Measurements from ENCODE around the gene NDUFS4.
"Not testable (repeated sequence)": the region's sequence is repeated elsewhere in the genome, so short reads cannot be mapped to it uniquely, and the experiment has no call there.

Gene NDUFS4

GRCh38 chr5:53560506-53561191 lies at the start of gene NDUFS4:
NDUFS4 (plus strand) TSS chr5:53560639; CDS start chr5:53560663, 24 bp downstream.
- DNase-seq = peak; percentile 87

DNA sequence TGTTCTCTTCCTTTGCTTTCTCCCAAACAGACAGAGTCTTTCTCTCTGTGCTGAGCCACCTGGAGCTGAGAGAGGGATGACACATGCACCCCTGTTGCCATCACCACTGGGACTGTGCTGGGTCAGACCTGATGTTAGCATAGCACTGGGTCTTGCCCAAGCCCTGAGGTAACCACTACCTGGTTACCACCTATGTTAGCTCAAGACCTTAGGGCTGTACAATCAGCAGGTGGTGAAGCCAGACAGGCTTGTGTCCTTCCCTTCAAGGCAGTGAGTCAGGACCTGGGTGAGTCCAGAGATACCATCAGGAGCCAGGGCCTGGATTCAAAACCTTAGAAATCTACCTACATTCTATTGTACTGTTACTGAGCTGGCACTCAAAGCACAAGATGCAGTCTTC lies 47.9 kb upstream of the NDUFS4 start:
- no peak for DNase-seq

- no peak for DNase-seq
Observed at GRCh38 chr5:53515988-53516387, 44.5 kb upstream of the NDUFS4 start.

GRCh38 chr5:53520813-53521212 lies 39.6 kb upstream of the NDUFS4 start:
- DNase-seq = no peak

GRCh38 chr5:53537711-53538110 lies 22.7 kb upstream of the NDUFS4 start:
- DNase-seq = no peak

DNA sequence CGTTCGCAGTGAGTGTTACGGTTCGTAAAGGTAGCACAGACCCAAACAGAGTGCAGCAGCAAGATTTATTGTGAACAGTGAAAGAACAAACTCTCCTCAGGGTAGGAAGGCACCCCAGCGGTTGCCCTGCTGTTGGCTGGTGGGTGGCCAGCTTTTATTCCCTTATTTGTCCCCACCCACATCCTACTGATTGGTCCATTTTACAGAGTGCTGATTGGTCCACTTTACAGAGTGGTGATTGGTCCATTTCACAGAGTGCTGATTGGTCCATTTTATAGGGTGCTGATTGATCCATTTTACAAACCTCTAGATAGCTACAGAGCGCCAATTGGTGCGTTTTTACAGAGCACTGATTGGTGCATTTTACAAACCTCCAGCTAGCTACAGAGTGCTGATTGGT lies 19.7 kb upstream of the NDUFS4 start:
- DNase-seq = not testable (repeated sequence)

GRCh38 chr5:53541859-53542258 lies 18.6 kb upstream of the NDUFS4 start:
- DNase-seq = no peak

GRCh38 chr5:53542926-53543325 lies 17.5 kb upstream of the NDUFS4 start:
- no peak for DNase-seq

DNA sequence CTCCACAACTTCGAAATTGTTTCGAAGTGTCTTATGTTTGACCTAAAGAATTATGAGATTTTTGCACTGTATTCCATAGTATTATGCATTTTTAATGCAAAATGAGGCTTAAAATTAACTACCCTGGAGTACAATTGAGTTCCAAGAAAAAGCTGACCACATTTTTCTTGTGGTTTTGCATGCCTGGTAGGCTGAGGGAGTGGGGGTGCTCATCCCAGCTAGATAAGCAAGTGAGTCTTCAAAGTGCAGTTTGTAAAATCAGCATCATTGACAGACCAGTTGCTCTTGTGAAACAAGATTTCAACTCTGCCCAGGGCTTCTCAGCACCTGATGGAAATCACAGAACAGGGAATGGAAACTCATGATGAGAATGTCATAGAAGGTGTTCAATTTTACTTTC lies 17.0 kb upstream of the NDUFS4 start:
- DNase-seq = no peak

DNA sequence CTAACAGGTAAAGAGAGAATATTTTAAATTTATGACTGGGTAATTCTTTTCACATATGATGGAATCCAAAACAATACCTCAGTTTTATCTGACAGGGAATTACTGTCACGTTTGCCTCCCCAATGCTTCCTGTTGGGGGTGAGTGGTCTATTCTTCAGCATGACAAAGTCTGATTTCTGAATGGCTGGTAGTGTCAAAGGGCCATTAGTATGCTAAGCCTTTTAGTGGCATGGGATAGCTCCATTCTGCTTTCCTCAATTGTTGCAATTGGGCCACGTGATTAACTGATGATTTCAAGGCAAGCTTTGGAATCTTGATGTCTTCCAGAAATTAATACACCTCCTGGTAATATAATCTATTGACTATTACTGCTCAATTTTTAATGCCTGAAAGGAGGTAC lies 14.7 kb upstream of the NDUFS4 start:
- DNase-seq = no peak

DNA sequence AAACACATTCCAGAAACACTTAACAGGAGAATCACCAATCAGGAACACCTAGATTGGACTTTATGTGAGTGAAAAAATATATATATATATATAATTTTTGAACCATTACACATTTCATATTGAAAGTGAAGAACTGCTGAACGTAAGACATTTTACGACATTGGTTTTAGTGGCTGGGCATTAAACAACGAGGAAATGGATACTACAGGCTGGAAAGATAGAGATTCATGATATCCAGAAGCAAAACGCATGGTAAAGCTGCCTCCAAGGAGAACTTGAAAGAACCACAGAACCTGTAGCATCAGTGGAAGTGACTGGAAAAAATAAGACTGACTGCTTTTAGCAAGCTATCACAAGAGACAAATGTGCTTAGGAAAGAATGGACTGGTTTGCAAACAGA lies 13.2 kb upstream of the NDUFS4 start:
- no peak for DNase-seq

DNA sequence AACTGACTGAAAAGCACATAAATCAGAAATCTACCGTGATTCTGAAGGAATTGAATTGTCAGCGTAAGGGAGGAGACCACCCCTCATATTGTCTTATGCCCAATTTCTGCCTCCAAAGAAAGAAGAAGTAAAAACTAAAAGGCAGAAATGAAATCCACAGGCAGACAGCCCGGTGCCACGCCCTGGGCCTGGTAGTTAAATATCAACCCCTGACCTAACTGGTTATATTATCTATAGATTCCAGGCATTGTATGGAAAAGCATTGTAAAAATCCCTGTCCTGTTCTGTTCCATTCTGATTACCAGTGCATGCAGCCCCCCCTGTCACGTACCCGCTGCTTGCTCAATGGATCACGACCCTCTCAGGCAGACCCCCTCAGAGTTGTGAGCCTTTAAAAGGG lies 11.9 kb upstream of the NDUFS4 start:
- not testable (repeated sequence) for DNase-seq

GRCh38 chr5:53549792-53550191 lies 10.6 kb upstream of the NDUFS4 start:
- no peak for DNase-seq

DNA sequence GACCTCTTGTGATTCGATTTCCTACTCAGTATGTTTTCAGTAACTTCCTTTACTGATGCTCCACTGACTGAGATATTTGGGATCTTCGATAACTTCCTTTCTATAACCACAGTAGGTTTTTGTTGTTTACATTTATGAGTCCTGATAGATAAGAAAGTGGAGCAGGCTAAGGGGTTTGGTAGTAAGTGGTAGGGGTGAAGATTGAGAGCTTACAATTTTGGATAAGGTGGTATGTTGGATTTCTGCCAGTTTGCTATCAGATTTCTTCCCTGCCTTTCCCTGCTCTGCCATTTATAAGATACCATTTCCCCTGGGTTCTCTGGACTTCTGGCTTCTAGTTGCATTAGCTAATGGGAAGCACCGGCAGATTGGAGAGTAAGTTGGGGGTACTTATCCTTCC lies 7.9 kb upstream of the NDUFS4 start:
- DNase-seq = no peak

- DNase-seq = no peak
Observed at GRCh38 chr5:53554444-53554843, 6.0 kb upstream of the NDUFS4 start.

- DNase-seq = no peak
Observed at GRCh38 chr5:53555160-53555559, 5.3 kb upstream of the NDUFS4 start.

GRCh38 chr5:53556001-53556400 lies 4.4 kb upstream of the NDUFS4 start:
- DNase-seq = no peak

DNA sequence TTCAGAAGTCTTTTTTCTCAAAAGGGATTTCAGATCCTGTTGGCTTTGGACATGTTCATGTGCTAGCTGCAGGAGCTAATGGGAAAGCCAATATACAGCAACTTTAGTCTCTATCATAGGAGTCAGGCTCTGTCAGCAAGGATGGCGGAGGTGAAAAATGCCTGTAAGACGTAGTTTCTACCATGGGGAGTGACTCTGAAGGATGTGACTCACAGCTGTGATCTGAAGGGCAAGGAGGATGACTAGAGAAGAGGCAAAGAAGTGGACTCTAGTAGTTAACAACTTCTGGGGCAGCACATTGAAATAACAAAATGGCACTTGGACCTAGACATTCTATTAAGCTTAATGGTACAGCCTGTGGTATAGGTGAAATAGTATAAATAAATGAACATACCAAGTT lies 3.1 kb upstream of the NDUFS4 start:
- DNase-seq = no peak

DNA sequence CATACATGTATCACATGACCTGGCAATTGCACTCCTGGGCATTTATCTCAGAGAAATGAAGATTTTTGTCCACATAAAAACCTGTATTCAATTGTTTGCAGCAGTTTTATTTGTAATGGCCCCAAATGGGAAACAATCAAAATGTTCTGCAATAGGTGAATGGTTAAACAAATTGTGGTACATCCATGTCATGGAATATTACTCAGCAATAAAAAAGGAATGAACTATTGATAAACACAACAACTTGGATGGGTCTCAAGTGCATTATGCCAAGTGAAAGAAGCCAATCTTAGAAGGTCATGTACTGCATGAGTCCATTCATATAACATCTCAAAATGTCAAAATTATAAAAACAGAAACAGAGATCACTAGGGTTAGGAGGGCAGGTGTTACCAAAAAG lies 1.5 kb upstream of the NDUFS4 start:
- no peak for DNase-seq

DNA sequence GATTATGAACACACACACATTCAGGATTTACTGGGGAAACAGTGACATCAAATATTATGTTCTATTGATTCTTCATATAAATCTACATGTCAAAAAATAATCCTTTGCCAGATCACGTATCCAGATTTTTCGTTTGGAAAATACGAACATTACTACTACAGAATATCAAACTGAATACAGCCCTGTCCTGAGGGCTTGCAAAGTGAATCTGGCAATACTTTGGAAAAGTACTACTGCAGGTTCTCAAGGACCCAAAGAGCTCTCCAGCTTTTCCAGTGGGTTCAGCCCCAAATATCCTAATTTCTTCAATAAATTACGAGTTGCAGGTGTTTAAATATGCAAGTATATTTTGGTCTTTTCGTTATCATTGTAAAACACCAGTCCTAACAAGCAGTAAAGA lies 411 bp upstream of the NDUFS4 start:
- no peak for DNase-seq

DNA sequence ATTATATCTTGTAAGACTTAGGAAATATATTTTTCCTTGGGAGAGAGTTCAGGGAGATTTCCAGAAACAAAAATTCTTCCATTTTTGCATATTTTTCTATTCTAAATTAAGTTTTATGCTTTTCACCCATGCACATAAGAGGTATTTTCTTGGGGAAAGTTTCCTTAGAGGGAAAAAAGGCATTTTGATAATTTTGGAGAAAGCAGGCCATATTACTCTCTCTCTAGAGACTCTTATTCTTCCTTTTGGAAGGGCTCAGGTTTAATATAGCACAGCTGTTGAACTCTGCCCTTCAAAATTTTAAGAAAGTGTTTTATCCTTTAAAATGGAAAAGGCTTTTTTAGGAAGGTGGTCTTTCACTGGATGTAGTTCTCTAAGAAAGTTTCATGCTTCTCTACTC lies 8.0 kb downstream of the NDUFS4 start:
- DNase-seq = no peak

DNA sequence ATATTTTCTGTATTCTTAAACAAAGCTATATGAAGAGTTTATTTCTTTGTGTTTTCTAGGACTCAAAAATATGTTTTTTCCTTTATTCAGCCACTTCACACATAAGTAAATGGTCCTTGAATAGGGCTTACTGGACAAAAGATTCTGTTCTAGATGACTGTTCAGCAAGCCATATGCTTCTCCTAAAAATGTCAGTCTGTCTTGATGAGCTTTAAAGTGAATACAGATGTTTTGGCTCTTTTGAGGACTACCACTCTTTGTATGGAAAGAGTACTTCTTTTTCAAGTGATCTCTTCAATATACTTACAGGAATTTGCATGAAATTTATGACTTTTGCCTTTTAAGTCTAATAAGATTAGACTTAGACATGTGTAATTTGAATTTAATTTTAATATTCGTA lies 8.4 kb downstream of the NDUFS4 start:
- DNase-seq = no peak

- no peak for DNase-seq
Observed at GRCh38 chr5:53569453-53569852, 9.0 kb downstream of the NDUFS4 start.

GRCh38 chr5:53571403-53571802 lies 11.0 kb downstream of the NDUFS4 start:
- DNase-seq = no peak

GRCh38 chr5:53575101-53575500 lies 14.7 kb downstream of the NDUFS4 start:
- no peak for DNase-seq

GRCh38 chr5:53575831-53576230 lies 15.4 kb downstream of the NDUFS4 start:
- DNase-seq = no peak

Measured in CD4-positive, alpha-beta T cell treated with Interleukin-4 for 4 hours (primary cell).